IMR-90 (cell line): Measurements from ENCODE around the gene NAPA. TPM values are rescaled to one million over a fixed set of nuclear protein-coding genes. Genes with fewer than 3 reads are reported as not detected.

ENCODE experiments used
- ATAC-seq: fragments of 200-7000 bp; cut with Tn5 transposase; 2 replicates; pipeline ENCODE4 v1.9.1; 2020; ENCODE audit warnings: low read depth, mild to moderate bottlenecking, moderate library complexity
- BruUV-seq: library from RNA; stranded (reverse); fragments of 400-500 nt; replicated peaks from 2 replicates; lab custom pipeline; 2021; lab: Mats Ljungman, UMichigan
- CTCF ChIA-PET: fragments of 300-600 bp; formaldehyde crosslinking; extraction: SDS; loops from one replicate; lab custom pipeline; 2021; ENCODE audit warnings: antibody characterized with exemption; lab: Yijun Ruan, JAX
- POLR2A ChIA-PET: fragments of 300-600 bp; sonication (Branson Sonifier 250); formaldehyde crosslinking; loops from one replicate; lab custom pipeline; 2022; ENCODE audit warnings: antibody characterized with exemption; ENCODE audit not compliant: unreplicated experiment; lab: Charles Lee
- DNase-seq: peaks from one replicate; pipeline ENCODE4 v3.0.0; 2013
- H2AFZ ChIP-seq: replicated peaks from 2 replicates; pipeline ENCODE3; 2013; ENCODE audit warnings: low read length, mild to moderate bottlenecking; ENCODE audit not compliant: poor library complexity
- H2AK5ac ChIP-seq: 2 replicates; pipeline ENCODE4 v1.6.1; 2013; ENCODE audit warnings: low read depth, low read length, inconsistent platforms
- H2AK9ac ChIP-seq: replicated peaks from 2 replicates; pipeline ENCODE3; 2013; ENCODE audit warnings: mild to moderate bottlenecking, low read depth, low read length, moderate library complexity; ENCODE audit not compliant: poor library complexity
- H2BK120ac ChIP-seq: 2 replicates; pipeline ENCODE4 v1.6.1; 2013; ENCODE audit warnings: low read depth, low read length, inconsistent platforms
- H2BK15ac ChIP-seq: 3 replicates; pipeline ENCODE4 v1.6.1; 2013; ENCODE audit warnings: low read depth, low read length, inconsistent platforms
- H2BK20ac ChIP-seq: 2 replicates; pipeline ENCODE4 v1.6.1; 2013; ENCODE audit warnings: low read depth, mild to moderate bottlenecking, inconsistent platforms, low read length, moderate library complexity
- H2BK5ac ChIP-seq: 2 replicates; pipeline ENCODE4 v1.6.1; 2013; ENCODE audit warnings: mild to moderate bottlenecking, low read depth, low read length, inconsistent platforms; ENCODE audit not compliant: poor library complexity, severe bottlenecking
- H3K14ac ChIP-seq: replicated peaks from 2 replicates; pipeline ENCODE4 v1.6.1; 2013; ENCODE audit warnings: low read depth, low read length, inconsistent platforms
- H3K18ac ChIP-seq: 2 replicates; pipeline ENCODE4 v1.6.1; 2013; ENCODE audit warnings: low read depth, low read length, control low read depth
- H3K23ac ChIP-seq: 2 replicates; pipeline ENCODE4 v1.6.1; 2013; ENCODE audit warnings: low read depth, low read length, inconsistent platforms
- H3K27ac ChIP-seq: 2 replicates; pipeline ENCODE4 v1.5.1; 2013; ENCODE audit warnings: mild to moderate bottlenecking, control low read depth, low read length; ENCODE audit not compliant: insufficient read depth
- H3K27me3 ChIP-seq: 2 replicates; pipeline ENCODE4 v1.6.1; 2013; ENCODE audit warnings: low read length; ENCODE audit not compliant: control insufficient read depth, insufficient read depth
- H3K36me3 ChIP-seq: 2 replicates; pipeline ENCODE4 v1.6.1; 2013; ENCODE audit warnings: low read length, mixed read lengths; ENCODE audit not compliant: control insufficient read depth, insufficient read depth
- H3K4ac ChIP-seq: 2 replicates; pipeline ENCODE4 v1.6.1; 2013; ENCODE audit warnings: low read depth, low read length, inconsistent platforms
- H3K4me1 ChIP-seq: 2 replicates; pipeline ENCODE4 v1.6.1; 2013; ENCODE audit warnings: low read length, mixed read lengths; ENCODE audit not compliant: control insufficient read depth, insufficient read depth
- H3K4me2 ChIP-seq: 2 replicates; pipeline ENCODE4 v1.6.1; 2013; ENCODE audit warnings: low read depth, mild to moderate bottlenecking, control low read depth, low read length, moderate library complexity
- H3K4me3 ChIP-seq: 2 replicates; pipeline ENCODE4 v1.5.1; 2013; ENCODE audit warnings: low read depth, mild to moderate bottlenecking, control low read depth, low read length, moderate library complexity; ENCODE audit not compliant: insufficient read depth
- H3K56ac ChIP-seq: 2 replicates; pipeline ENCODE4 v1.6.1; 2013; ENCODE audit warnings: low read length, inconsistent platforms; ENCODE audit not compliant: insufficient read depth; ENCODE audit errors: extremely low read depth
- H3K79me1 ChIP-seq, 2 experiments: 2 replicates each; pipeline ENCODE4 v1.6.1; 2013; ENCODE audit warnings: low read length in 2 of 2, inconsistent platforms in 1 of 2, low read depth in 1 of 2
- H3K9ac ChIP-seq: 2 replicates; pipeline ENCODE4 v1.6.1; 2013; ENCODE audit warnings: low read depth, low read length, control low read depth
- H3K9me1 ChIP-seq: 2 replicates; pipeline ENCODE4 v1.6.1; 2013; ENCODE audit warnings: low read length, inconsistent platforms; ENCODE audit not compliant: insufficient read depth
- H3K9me3 ChIP-seq: 2 replicates; pipeline ENCODE4 v1.6.1; 2013; ENCODE audit warnings: low read length; ENCODE audit not compliant: control insufficient read depth, insufficient read depth
- H4K20me1 ChIP-seq: 2 replicates; pipeline ENCODE4 v1.6.1; 2013; ENCODE audit warnings: low read length, inconsistent platforms; ENCODE audit not compliant: insufficient read depth
- H4K5ac ChIP-seq: 2 replicates; pipeline ENCODE4 v1.6.1; 2013; ENCODE audit warnings: mild to moderate bottlenecking, low read depth, low read length, control low read depth
- H4K8ac ChIP-seq, 2 experiments: 2 replicates each; pipeline ENCODE4 v1.6.1; 2013; ENCODE audit warnings: low read depth in 2 of 2, low read length in 2 of 2, control low read depth in 1 of 2, inconsistent platforms in 1 of 2
- H4K91ac ChIP-seq: 2 replicates; pipeline ENCODE4 v1.6.1; 2013; ENCODE audit warnings: low read depth, low read length, inconsistent platforms; ENCODE audit not compliant: insufficient read depth
- CTCF ChIP-seq: conservative IDR thresholded peaks from 2 replicates; pipeline ENCODE4 v1.5.1; 2012; ENCODE audit warnings: mild to moderate bottlenecking, low read depth, low read length, improper control_type of control experiment
- FOS ChIP-seq: fragments of 150-350 bp; IDR thresholded peaks from 2 replicates; pipeline ENCODE4 v1.6.1; 2016; ENCODE audit warnings: low read depth, low read length
- MAFK ChIP-seq: IDR thresholded peaks from 2 replicates; pipeline ENCODE4 v1.6.1; 2012; ENCODE audit warnings: low read depth, low read length, improper control_type of control experiment
- POLR2A ChIP-seq: IDR thresholded peaks from 2 replicates; pipeline ENCODE4 v1.6.1; 2012; ENCODE audit warnings: mild to moderate bottlenecking, low read depth, low read length
- RCOR1 ChIP-seq: IDR thresholded peaks from 2 replicates; pipeline ENCODE4 v1.6.1; 2012; ENCODE audit warnings: mild to moderate bottlenecking, low read length, improper control_type of control experiment; ENCODE audit not compliant: insufficient replicate concordance
- WGBS, 2 experiments: methylation state at CpG; one replicate each; pipeline versions ENCODE4 v1.1.5 to v1.1.7; 2013; ENCODE audit warnings: missing lambda C conversion rate in 2 of 2; ENCODE audit not compliant: insufficient read length in 1 of 2; ENCODE audit errors: extremely low coverage in 2 of 2; 5-methylcytosine and 5-hydroxymethylcytosine counted together
- dilution Hi-C: fragments of 300-500 bp; cut with HindIII; formaldehyde crosslinking; loops from one replicate; pipeline ENCODE4 v1.14.3; 2018; ENCODE audit warnings: low sequenced_read_pairs; ENCODE audit not compliant: unreplicated experiment
- in situ Hi-C: fragments of 300-500 bp; cut with MboI; formaldehyde crosslinking; loops from 3 replicates; pipeline ENCODE4 v1.14.3; 2019; ENCODE audit warnings: low sequenced_read_pairs, inconsistent platforms, mixed read lengths
- intact Hi-C: fragments of 100-400 bp; cut with micrococcal nuclease; formaldehyde crosslinking; loops from 2 replicates; pipeline ENCODE4 v1.10.0; 2022
- polyA plus RNA-seq, 3 experiments: library from polyadenylated mRNA; depleted of rRNA; stranded (reverse); fragments of >200 nt; gene quantifications; 2 replicates each; pipeline ENCODE4 v1.2.3, GENCODE V29; 2012; ENCODE audit warnings: low replicate concordance in 1 of 3
- total RNA-seq: library from RNA; depleted of rRNA; stranded (reverse); fragments of >200 nt; gene quantifications from 2 replicates; pipeline ENCODE4 v1.2.3, GENCODE V29; 2012

The NAPA gene
- total and polyA plus RNA-seq, 2 of the 4 experiments (the other 2 are of a cell fraction) = 76.4 to 126 TPM

- TF ChIP-seq CTCF = no peak
These were observed 6.8 kb upstream of the NAPA start (continued) for GRCh38 chr19:47521473-47522180.

- Histone ChIP-seq H2BK5ac (no peak overlapping the region), H3K79me1 (0 out of 4 replicates have a peak, but pooled peaks cover 0 to 3% of the 10 kb centered on the region in 2 experiments), H3K27me3 (peaks cover 25% of the 10 kb centered on the region), H2BK20ac (no peak overlapping the region), H2AK9ac (no peak overlapping the region), H3K4me2 (no peak overlapping the region), H3K23ac (no peak overlapping the region), H4K91ac (no peak overlapping the region), H3K14ac (no peak overlapping the region), H3K9me3 (no peaks in the 10 kb centered on the region), H3K9me1 (peaks cover 4% of the 10 kb centered on the region), H2AK5ac (no peak overlapping the region), H3K18ac (no peak overlapping the region), H3K27ac (no peak overlapping the region), H2BK120ac (no peak overlapping the region), H2AFZ (no peak overlapping the region), H3K4me1 (peaks cover 2% of the 10 kb centered on the region; the same call in 1 of the 2 replicates), H3K4me3 (no peak overlapping the region), H4K8ac (no peak overlapping the region), H3K4ac (no peak overlapping the region), H4K20me1 (no peaks in the 10 kb centered on the region), H3K56ac (no peak overlapping the region), H2BK15ac (no peak overlapping the region), H4K5ac (no peak overlapping the region), H3K36me3 (no peaks in the 10 kb centered on the region), H3K9ac (no peak overlapping the region)
- in situ Hi-C loops (no loop called here), intact Hi-C loops (loop anchor here (5.0 kb wide), 1 partner anchor 41 kb away; no protein-coding TSS in a partner anchor), dilution Hi-C loops (no loop called here)
- CTCF ChIA-PET = no interaction called here
- TF ChIP-seq POLR2A (no peak), FOS (no peak), RCOR1 (no peak), MAFK (no peak)
- DNase-seq (no peak), ATAC-seq (no peak)
- WGBS, 2 experiments = 23% methylated on average over 2 of the region's 6 CpGs; no CpG with 5 or more reads in 1 of the 2 experiments
- no TSS peak for BruUV-seq
- POLR2A ChIA-PET = no interaction called here
These were observed 6.0 kb upstream of the NAPA start for GRCh38 chr19:47520839-47521238.
